ENCODE results near the gene ADGRA1. TPM values are rescaled to one million over a fixed set of nuclear protein-coding genes. Genes with fewer than 3 reads are reported as not detected.

ADGRA1 gene
- total RNA-seq, 2 donors from 2014 or later: 0.24 to 1.0 TPM

GRCh38 chr10:133126431-133127290 lies 38.9 kb downstream of the ADGRA1 start:
- Histone ChIP-seq H3K27ac (ENCODE audit: low read depth, low read length) (no peak overlapping the region), H3K4me1 (ENCODE audit: control insufficient read depth, insufficient read depth, low read length) (no peaks in the 10 kb centered on the region), H3K27me3 (ENCODE audit: control insufficient read depth, insufficient read depth, low read length, poor library complexity, severe bottlenecking) (no peaks in the 10 kb centered on the region), H3K4me3 (ENCODE audit: low read length) (no peak overlapping the region), H3K9me3 (ENCODE audit: control insufficient read depth, low read length) (no peaks in the 10 kb centered on the region), H3K9ac (ENCODE audit: extremely low read depth, low read length, poor library complexity, severe bottlenecking) (no peak overlapping the region), H3K36me3 (ENCODE audit: control insufficient read depth, insufficient read depth, low read length) (no peaks in the 10 kb centered on the region)
- TF ChIP-seq, protein P1, sequence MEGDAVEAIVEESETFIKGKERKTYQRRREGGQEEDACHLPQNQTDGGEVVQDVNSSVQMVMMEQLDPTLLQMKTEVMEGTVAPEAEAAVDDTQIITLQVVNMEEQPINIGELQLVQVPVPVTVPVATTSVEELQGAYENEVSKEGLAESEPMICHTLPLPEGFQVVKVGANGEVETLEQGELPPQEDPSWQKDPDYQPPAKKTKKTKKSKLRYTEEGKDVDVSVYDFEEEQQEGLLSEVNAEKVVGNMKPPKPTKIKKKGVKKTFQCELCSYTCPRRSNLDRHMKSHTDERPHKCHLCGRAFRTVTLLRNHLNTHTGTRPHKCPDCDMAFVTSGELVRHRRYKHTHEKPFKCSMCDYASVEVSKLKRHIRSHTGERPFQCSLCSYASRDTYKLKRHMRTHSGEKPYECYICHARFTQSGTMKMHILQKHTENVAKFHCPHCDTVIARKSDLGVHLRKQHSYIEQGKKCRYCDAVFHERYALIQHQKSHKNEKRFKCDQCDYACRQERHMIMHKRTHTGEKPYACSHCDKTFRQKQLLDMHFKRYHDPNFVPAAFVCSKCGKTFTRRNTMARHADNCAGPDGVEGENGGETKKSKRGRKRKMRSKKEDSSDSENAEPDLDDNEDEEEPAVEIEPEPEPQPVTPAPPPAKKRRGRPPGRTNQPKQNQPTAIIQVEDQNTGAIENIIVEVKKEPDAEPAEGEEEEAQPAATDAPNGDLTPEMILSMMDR (conservative IDR thresholded peaks at IDR 0.05): no peak
- peaks cover 2% of the 10 kb centered on the region for H3K27me3 Mint-ChIP-seq (ENCODE audit: insufficient read depth)
- peak; percentile 38 for DNase-seq
- H3K4me1 Mint-ChIP-seq: no peaks in the 10 kb centered on the region
- 95 to 98% methylated on average over 25 to 57 of the region's 57 CpGs for WGBS, 2 experiments (ENCODE audit: insufficient coverage in 1 of 2, insufficient read length in 1 of 2)
- no peak overlapping the region for H3K4me3 Mint-ChIP-seq
- no peaks in the 10 kb centered on the region for H3K9me3 Mint-ChIP-seq
- H3K27ac Mint-ChIP-seq: no peak overlapping the region
- no peaks in the 10 kb centered on the region for H3K36me3 Mint-ChIP-seq (ENCODE audit: low read depth)

DNA sequence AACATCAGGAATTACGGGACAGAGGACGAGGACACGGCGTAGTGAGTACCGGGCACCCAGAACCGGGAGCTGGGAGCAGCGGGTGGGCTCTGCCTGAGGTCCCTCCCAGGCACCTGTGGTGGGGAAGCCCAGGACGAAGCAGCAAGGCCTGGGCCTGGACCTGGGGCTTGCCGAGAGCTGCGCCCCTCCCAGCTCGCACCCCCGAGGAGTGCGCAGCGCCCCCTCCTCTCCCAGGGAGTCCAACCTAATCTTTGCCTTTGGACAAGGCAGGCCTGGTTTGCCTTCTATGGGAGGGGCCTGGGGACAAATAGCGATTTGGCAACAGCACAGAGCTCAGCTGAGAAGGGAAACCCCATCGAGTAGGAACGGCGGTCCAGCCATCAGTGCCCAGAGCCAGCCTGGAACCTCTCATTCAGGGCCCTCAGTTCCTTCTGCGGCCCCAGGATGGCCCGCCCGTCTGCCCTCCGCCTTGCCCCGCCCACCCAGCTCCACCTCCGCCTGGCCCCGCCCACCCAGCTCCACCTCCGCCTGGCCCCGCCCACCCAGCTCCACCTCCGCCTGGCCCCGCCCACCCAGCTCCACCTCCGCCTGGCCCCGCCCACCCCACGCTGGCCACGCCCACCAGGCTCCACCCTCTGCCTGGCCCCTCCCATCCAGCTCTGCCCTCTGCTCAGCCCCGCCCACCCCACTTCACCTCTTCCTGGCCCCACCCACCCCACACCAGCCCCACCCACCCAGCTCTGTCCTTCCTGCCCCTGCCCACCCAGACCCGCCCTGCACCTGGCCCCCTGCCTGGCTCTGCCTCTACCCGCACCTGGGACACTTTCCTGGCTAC lies 39.8 kb downstream of the ADGRA1 start:
- Mint-ChIP-seq H3K27me3 (ENCODE audit: insufficient read depth) (peaks cover 2% of the 10 kb centered on the region), H3K9me3 (no peaks in the 10 kb centered on the region), H3K4me3 (no peak overlapping the region), H3K4me1 (no peaks in the 10 kb centered on the region), H3K36me3 (ENCODE audit: low read depth) (no peaks in the 10 kb centered on the region), H3K27ac (no peak overlapping the region)
- Histone ChIP-seq H3K27me3 (ENCODE audit: control insufficient read depth, insufficient read depth, low read length, poor library complexity, severe bottlenecking) (no peaks in the 10 kb centered on the region), H3K4me3 (ENCODE audit: low read length) (no peak overlapping the region), H3K9me3 (ENCODE audit: control insufficient read depth, low read length) (no peaks in the 10 kb centered on the region), H3K9ac (ENCODE audit: extremely low read depth, low read length, poor library complexity, severe bottlenecking) (no peak overlapping the region), H3K27ac (ENCODE audit: low read depth, low read length) (no peak overlapping the region), H3K36me3 (ENCODE audit: control insufficient read depth, insufficient read depth, low read length) (no peaks in the 10 kb centered on the region), H3K4me1 (ENCODE audit: control insufficient read depth, insufficient read depth, low read length) (no peaks in the 10 kb centered on the region)
- peak; percentile 88 for DNase-seq
- TF ChIP-seq, protein P1 (conservative IDR thresholded peaks at IDR 0.05): no peak
- 77 to 98% methylated on average over 14 to 32 of the region's 36 CpGs for WGBS, 2 experiments (ENCODE audit: insufficient coverage in 1 of 2, insufficient read length in 1 of 2)

GRCh38 chr10:133128126-133129070 lies 40.7 kb downstream of the ADGRA1 start:
- TF ChIP-seq, protein P1 (conservative IDR thresholded peaks at IDR 0.05): no peak
- no peaks in the 10 kb centered on the region for H3K4me1 ChIP-seq (ENCODE audit: control insufficient read depth, insufficient read depth, low read length)
- peak; percentile 41 for DNase-seq
- no peak overlapping the region for H3K27ac Mint-ChIP-seq
- no peaks in the 10 kb centered on the region for H3K9me3 ChIP-seq (ENCODE audit: control insufficient read depth, low read length)
- no peak overlapping the region for H3K4me3 Mint-ChIP-seq
- no peaks in the 10 kb centered on the region for H3K4me1 Mint-ChIP-seq
- H3K27me3 Mint-ChIP-seq (ENCODE audit: insufficient read depth): peaks cover 2% of the 10 kb centered on the region
- H3K36me3 Mint-ChIP-seq (ENCODE audit: low read depth): no peaks in the 10 kb centered on the region
- no peak overlapping the region for H3K4me3 ChIP-seq (ENCODE audit: low read length)
- H3K9ac ChIP-seq (ENCODE audit: extremely low read depth, low read length, poor library complexity, severe bottlenecking): no peak overlapping the region
- H3K36me3 ChIP-seq (ENCODE audit: control insufficient read depth, insufficient read depth, low read length): no peaks in the 10 kb centered on the region
- no peaks in the 10 kb centered on the region for H3K9me3 Mint-ChIP-seq
- 94 to 95% methylated on average over 44 to 83 of the region's 83 CpGs for WGBS, 2 experiments (ENCODE audit: insufficient coverage in 1 of 2, insufficient read length in 1 of 2)
- no peaks in the 10 kb centered on the region for H3K27me3 ChIP-seq (ENCODE audit: control insufficient read depth, insufficient read depth, low read length, poor library complexity, severe bottlenecking)
- no peak overlapping the region for H3K27ac ChIP-seq (ENCODE audit: low read depth, low read length)

Data from endodermal cell (in vitro differentiated cells).